DMS114 treated with DMSO at 0.1 percent for 48 hours (cell line): ENCODE measurements around the gene SELENOP.
"Not testable (repeated sequence)": the region's sequence is repeated elsewhere in the genome, so short reads cannot be mapped to it uniquely, and the experiment has no call there.

Source experiments
- DNase-seq: peaks from one replicate; lab custom pipeline; 2025; ENCODE audit not compliant: unreplicated experiment; lab: John Stamatoyannopoulos, UW

Gene SELENOP

DNA sequence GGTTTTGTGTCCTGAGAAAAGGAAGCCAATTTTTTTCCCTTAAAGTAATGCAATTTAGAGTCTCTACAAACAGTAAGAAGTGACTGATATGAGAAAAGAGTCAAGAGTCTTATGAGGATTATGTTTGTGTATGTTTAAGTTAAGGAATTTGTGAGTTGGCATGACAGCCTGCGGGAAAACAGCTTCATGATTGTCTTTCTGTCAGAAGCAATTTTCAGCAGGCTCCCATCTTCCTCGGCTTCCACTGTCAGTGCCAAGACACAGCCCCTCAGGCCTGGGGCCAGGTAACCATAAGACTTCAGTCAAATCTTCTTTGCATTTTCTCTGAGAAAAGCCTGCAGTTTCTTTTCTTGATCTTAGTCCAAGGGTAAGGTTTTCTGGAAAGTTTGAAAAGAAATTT, 17.0 kb upstream of the SELENOP start:
- DNase-seq = no peak

DNA sequence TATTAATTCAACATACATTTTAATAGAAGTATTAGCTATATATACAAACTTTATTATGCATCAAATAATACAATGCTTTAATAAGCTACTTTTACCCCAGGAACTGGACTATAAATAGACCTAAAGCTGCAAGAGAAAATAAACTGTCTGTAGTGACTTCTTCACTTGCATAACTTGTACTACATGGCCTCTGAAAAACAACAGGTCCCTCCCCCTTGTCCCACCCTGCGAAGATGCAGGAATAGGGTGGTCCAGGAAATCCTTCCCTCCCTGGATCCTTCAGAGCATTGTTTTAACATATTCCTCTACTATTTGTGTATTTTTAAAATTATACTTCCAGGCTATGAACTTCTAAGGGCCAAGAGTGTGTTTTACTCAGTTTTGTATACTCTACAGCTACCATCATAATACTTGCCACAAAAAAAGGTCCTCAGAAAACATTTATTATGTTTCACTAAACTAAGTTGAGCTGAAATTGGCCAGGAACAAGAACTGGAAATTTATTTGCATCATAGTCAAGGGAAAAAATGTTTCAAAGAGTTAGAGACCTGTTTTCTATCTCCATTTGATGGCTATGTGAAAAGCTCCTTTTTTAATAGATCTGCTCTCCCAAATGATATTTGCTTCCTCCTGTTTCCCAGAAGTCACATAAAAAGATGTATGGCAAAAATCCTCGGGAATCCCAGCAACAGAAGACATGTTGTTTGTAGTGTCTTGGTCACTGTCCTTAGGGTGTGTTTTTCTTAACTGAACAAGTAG, 15.2 kb upstream of the SELENOP start:
- DNase-seq = no peak

DNA sequence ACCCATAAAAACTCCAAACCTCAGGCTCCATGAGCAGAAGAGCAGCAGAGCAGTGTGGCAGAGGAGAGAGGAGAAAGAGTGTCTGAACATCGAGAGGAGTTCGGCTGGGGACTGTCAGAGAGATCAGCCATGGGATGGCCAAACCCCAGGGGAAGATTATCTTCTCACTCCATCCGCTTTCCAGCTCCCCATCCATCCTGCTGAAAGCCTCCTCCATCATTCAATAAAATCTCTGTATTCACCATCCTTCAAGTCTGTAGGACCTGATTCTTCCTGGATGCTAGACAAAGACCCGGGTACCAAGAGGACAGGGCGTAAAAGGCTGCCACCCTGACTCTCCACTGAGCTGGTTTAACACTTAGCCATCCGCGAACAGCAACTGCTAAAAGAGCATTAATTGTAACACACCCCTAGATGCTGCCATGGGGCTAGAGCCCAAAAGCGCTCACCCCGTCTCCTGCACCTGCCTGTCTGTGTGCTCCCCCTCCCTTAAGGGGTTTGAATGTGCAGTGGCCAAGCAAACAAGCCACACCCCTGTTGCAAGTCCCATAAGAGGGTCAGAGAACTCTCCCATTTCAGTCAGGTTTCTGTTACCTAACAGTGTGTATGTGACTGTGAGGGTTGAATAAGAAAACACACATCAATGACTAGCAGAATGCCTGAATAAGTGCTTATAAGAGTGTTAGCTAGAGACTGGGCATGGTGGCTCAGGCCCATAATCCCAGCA, 13.9 kb upstream of the SELENOP start:
- DNase-seq = no peak

DNA sequence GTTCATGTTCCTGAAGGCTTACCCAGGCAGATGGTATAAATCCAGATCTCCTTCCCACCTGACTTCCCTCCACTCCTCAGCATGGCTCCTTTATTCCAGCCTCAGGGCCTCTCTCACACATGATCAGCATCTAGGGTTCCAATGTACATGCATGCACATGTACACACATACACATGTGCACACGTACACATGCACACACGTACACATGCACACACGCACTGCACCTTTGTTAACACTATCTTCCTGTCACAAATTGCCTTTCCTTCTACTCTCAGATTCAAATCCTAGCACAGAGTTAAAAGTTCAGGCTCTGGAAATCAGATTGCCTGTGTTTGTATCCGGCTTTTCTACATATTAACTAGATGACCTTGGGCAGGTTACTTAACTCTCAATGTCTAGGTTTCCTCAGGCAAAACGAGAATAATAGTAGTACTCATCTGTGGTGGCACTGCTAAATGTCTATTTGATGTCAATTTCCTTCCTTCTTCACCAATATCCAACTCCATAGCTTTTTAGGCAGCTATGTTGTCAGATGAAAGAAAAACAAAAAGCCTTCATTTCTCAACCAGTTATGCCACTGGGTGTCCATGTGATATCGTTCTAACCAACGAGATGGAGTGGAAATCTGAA, 12.8 kb upstream of the SELENOP start:
- no peak for DNase-seq

DNA sequence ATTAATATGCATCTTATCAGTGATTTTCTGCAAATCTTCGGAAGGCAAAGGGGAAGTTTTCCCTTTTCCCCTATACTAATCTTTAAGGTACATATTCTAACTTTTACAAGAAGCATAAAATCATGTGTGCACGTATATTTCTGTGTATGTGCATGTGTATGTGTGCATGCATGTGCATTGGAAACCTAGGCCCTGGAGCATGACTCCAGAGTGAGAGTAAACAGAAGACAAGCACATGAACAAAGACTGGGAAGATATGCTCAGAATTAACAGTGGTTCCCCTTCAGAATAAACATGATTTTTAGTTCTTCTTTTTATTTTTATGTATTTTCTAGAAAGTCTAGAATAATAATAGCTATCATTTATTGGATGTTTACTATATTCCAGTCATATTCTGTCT, 10.9 kb upstream of the SELENOP start:
- no peak for DNase-seq

DNA sequence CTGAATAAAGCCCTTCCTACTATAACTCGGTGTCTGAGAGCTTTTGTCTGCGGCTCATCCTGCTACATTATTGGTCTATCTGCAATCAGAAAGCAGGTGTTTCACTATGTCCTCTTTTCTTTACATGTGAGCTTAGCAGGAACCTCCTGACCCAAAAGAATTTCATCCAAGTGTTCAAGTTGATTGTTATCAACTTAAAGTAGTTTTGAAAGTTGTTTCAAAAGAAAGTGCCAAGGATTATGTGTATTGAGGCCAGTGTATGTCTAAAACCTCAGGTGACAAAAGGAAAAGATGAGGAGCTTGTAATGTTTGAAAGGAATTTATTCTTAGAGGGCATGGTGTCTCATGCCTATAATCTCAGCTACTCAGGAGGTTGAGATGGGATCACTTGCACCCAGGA, 8.1 kb upstream of the SELENOP start:
- no peak for DNase-seq

DNA sequence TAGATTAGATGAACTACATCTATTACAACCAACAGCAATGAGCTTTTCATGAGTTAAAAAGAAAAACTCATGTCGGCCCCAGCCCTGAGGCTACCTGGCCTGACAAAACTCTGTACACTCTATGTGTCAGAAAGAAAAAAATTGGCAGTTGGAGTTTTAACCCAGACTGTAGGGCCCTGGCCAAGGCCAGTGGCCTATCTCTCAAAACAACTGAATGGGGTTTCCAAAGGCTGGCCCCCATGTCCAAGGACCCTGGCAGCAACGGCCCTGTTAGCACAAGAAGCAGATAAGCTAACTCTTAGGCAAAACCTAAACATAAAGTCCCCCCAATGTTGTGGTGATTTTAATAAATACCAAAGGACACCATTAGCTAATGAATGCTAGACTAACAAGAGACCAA, 4.9 kb upstream of the SELENOP start:
- not testable (repeated sequence) for DNase-seq

DNA sequence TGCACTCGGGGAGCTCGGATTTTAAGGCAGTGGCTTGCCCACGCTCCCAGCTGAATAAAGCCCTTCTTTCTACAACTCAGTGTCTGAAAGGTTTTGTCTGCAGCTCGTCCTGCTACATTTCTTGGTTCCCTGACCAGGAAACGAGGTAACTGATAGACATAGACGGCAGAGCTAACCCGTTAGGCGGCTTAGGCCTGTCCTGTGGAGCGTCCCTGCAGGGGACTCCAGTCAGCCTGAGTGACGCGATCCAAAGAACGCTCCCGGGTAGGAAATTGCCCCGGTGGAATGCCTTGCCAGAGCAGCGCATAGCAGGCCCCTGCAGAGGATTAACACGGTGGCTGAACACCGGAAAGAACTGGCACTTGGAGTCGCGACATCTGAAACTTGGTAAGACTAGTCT, 1.8 kb upstream of the SELENOP start:
- no peak for DNase-seq

DNA sequence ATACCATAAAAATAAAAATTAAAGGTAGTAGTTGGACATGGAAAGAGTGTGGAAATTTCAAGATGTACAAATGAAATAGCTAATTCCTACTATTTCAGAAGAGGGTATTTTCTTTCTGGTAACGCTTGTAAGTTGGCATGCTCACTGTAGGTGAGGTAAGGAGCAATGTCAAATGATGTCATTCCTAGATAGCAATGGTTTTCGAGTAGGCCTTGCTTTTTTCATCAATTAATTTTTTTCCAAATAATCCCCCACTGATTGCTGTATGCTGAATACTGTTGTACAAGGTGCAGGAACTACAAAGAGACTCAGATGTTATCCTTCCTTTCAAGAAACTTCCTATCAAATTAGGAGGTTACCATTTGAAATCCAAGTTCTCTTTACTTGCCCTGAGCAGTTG, 928 bp upstream of the SELENOP start:
- DNase-seq = no peak

DNA sequence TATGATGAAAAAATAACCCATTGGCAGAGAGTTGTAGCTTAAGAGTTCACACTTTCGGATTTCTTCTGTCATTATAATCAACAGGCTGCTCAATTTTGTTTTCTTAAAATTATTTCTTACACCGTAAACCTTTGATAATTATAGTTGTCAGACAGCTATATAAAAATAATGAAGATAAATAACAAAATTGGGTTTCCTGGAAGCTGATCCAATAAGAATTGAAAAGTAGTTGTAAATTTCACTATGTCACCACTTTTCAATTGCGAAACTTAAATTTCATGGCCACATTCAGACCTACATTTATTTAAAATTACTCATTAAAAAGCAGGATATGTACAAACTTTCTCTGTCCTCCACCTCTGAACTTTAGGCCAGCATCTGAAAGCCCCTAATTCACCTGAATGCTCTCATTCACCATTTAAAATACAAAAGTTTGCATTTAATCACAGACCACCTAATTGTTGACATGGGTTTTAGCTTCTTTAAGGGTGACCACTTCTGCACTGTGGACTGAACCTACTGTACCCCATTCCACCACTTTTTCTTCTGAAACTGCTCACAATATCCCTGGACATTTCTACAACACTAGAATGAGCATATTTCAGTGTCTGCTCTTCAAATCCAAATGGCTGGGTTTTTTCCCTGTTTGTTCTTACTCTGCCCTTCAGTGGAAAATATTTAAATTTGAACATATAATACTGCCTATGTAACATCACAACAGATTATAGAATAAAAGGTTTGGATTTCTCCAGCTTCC, 680 bp downstream of the SELENOP start:
- DNase-seq = no peak

DNA sequence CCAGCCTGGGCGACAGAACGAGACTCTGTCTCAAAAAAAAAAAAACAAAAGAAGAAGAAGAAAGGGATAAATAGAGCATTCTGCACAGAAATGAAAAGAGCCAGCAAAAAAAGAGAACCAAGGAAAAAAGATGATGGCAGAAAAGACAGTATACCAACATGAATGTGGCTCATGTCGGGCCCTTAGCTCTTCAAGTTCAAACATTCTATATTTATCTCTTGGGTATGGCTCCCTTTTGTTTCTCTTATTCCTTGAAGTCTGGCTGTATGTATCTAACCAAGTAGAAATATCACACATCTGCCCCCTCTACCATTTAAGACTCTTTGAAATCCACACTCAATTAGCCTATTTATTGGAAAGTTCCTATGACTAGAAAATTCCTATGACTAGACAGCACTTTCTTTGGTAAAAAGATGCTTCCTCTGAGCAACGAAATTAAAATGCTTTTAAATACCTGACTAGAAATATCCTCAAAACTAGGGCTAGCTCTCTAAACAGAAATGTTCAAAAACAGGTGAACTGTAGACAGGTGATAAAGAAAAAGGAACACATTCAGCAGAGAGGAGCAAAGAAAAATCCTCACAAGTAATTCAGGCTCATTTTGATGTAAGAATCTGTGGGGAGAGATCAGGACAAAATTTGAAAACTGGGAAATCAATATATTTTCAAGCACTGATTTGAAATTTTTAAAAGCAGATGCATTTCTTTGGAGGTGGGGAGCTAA, 2.6 kb downstream of the SELENOP start:
- no peak for DNase-seq

DNA sequence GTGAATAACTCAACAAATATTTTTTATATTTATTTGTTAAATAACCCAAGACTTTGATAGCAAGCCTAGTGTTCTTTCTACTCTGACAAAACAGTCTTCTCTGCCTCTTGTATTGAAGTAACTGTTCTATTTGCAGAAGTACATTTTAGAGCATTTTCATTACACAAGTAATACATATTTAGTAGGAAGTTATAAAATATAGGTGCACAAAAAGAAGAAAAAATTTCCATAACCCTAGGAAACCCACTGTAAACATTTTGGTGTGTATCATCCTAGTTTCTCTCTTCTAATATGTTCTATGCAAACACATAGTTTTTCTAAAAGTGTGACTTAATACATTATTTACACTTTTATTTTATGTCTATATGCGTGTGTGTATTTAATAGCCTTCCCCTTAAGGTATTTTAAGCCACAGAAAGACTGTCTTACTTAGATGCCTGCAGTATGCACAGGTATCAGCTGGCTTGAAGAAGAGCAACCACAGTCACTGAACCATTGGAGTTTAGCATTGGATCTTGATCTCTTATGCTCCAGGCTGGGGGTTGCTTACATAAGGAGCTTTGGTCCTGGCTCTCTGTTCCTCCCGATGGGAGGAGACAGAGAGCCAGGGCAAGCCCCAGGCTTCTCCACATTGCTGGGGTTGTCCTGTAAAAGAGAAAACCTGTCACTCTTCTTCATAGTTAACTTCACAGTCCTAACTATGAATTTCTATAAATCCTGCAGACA, 3.8 kb downstream of the SELENOP start:
- no peak for DNase-seq

DNA sequence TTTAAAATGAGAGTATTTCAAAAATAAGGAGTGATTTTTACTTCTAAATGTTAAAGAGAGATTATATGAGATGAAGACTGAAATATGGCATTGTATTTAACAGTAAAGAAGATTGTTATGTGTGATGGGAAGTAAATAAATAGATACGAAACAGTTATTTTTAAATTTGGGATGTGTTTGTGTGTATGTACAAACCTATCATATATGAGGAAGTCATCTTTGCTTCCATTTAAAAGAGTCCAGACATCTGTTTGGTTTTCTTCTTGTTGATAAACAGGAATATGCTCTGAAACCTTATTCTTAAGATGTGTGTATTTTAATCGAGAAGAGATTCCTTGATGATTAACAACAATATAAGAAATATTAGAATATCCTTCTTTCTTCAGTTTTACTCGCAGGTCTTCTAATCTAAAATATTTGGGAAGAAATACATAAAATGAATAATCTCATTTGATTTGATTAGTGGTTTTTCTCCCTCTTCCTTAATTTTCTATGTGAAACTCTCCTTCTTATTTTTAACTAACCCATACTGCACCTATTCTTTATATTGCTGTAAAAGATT, 4.9 kb downstream of the SELENOP start:
- no peak for DNase-seq

DNA sequence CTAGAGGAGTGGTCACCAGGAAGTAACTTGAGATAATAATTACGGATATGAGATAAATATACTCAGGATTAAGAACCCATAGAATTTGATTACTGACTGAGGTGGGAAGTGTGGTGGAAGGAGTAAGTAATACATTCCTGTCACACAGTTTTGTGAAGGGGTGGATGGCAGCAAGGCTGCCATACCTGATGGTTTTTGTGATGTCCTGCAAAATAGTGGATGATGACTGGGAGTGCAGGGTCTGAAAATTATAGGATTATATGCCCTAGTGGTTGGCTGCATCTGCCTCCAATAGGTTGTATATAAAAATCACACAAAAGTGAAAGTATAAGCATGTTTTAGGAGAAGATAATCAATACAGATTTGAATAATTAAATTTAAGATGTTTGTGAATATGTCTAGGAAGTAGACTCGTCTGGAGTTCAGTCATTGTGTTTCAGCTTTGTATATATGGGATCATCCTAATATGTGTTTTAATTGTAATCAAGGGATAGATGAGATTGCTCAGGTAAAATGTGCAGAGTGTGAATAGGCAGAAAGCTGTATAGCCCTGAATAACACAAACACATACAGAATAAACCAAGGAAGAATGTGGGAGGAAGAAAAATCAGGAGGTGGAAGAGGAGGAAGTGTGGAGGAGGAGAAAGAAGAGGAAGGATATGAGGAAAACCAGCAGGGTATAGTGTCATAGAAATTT, 5.5 kb downstream of the SELENOP start:
- DNase-seq = no peak

DNA sequence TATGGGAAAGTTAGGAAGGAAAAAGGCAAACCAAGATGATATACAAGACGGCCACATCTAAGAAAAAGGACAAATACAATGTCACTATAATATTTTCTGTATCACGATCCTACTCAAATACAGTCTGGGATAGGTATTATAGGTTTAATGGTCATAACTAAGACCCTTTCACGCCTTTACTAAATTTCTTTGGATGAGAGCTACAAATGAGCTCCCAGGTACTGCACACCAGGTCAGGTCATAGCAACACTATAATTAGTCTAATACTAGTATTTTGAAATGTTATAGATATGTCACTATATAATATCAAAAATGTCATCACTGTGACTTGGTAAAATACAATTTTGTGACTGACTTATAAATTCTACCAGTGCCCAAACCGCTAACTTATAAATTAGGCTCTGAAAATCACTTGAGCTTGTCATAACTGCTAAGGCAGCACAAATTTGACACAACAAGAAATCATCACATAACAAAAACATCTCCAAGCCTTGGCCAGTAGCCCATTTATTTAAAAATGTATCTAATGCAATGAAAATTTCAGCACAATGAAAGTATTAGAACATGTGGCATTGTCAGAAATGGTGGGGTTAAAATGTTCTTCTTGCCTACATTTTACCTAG, 6.9 kb downstream of the SELENOP start:
- DNase-seq = no peak

DNA sequence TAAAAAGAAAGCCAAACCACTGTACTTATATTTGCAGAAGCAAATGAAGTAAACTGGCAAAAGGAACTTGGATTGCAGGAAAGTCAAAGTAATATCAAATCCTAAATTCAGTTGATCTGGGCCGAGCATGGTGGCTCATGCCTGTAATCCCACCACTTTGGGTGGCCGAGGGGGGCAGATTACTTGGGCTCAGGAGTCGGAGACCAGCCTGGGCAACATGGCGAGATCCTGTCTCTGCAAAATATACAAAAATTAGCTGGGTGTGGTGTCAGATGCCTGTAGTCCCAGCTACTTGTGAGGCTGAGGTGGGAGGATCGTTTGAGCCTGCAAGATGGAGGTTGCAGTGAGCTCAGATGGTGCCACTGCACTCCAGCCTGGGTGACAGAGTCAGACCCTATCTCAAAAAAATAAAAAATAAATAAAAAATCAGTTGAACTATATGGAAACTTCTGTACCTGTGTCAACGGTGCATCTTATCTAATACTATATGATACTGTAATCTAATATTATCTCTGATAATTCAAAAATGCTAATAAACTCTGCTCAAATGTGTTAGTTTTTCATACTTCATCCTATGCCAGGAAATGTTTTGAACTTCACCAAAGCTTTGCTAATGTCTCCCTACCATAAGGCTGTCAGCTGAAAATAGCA, 10.1 kb downstream of the SELENOP start:
- no peak for DNase-seq

DNA sequence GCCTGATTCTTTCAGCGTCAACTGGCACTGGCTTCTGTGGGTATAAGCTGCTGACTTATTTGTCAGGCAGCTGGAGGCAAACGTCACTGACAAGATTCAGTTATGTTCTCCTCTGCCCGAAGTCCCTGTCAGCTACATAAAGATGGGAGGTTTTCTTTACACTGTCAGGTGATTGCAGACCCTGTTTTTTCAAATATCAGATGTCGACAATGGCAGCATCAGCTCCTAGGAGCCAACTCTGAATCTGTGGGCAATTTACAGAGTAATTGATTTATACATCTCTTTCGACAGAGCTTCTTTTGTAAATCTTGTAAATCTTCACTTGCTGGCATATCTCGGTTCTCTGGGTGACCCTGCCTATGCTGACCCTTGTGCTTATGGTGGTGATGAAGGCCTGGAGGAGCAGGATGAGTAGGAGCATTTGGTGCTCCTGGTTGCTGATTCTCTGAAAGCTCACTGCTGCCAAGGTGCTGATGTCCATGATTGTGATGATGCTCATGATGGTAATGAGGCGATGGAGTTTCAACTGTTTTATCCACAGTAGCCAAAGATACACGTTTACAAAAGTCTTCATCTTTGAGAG, 10.9 kb downstream of the SELENOP start:
- no peak for DNase-seq

DNA sequence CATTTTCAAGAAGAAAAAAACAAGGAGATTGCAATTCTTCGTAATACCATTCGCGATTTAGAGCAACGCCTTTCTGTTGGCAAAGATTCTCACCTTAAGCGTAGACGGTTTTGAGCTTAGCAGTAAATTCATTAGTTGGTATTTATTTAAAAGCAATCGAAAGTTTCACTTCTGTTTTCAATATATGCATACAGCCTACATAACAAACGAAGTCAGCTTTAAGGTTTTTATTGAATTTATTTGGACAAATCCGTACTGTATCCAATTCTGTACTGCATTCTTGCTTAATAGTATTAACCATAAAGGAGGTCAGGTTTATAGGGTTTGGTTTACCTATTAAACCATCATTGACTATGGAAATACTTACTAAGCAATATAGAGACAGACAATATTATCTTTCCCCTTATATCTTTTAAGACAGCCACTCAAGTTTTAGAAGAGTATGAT, 12.0 kb downstream of the SELENOP start:
- DNase-seq = no peak
